PFSK-1 (cell line): Measurements from ENCODE around the gene ITGA7.

Source experiments
- FOXP2 ChIP-seq: optimal IDR thresholded peaks from 2 replicates; pipeline ENCODE3; 2011; ENCODE audit warnings: borderline replicate concordance, control low read depth, inconsistent platforms; ENCODE audit not compliant: insufficient read depth; ENCODE audit errors: extremely low read length, extremely low read depth
- POLR2AphosphoS5 ChIP-seq: IDR thresholded peaks from 2 replicates; pipeline ENCODE4 v1.6.1; 2012; ENCODE audit warnings: low read depth, mild to moderate bottlenecking, control low read depth, low read length, moderate library complexity
- REST ChIP-seq, 2 experiments: IDR thresholded peaks; 2 replicates each; pipeline versions ENCODE4 v1.6.1 to v1.8.0; 2011 to 2012; ENCODE audit warnings: low read depth in 2 of 2, low read length in 2 of 2, control low read depth in 1 of 2, inconsistent platforms in 1 of 2, mild to moderate bottlenecking in 1 of 2, moderate library complexity in 1 of 2; ENCODE audit not compliant: insufficient read depth in 1 of 2
- SIN3A ChIP-seq: IDR thresholded peaks from 2 replicates; pipeline ENCODE4 v1.6.1; 2012; ENCODE audit warnings: mild to moderate bottlenecking, low read length, moderate library complexity, borderline replicate concordance; ENCODE audit not compliant: insufficient read depth
- TAF1 ChIP-seq: IDR thresholded peaks from 2 replicates; pipeline ENCODE4 v1.6.1; 2012; ENCODE audit warnings: low read length, control low read depth, borderline replicate concordance; ENCODE audit not compliant: insufficient read depth

ITGA7 gene

GRCh38 chr12:55653031-55653430 lies 54.7 kb downstream of the ITGA7 start:
- TF ChIP-seq POLR2AphosphoS5, result no peak
- TF ChIP-seq TAF1, result no peak
- no peak for TF ChIP-seq REST (IDR thresholded peaks at IDR 0.05; ENCODE audit: insufficient read depth in 1 of 2, low read depth in 2 of 2, low read length in 2 of 2)
- no peak for TF ChIP-seq SIN3A
- TF ChIP-seq FOXP2, result no peak

GRCh38 chr12:55652352-55652751 lies 55.4 kb downstream of the ITGA7 start:
- no peak for TF ChIP-seq TAF1
- no peak for TF ChIP-seq SIN3A

GRCh38 chr12:55651299-55651683 lies 56.4 kb downstream of the ITGA7 start:
- TF ChIP-seq POLR2AphosphoS5 (no peak), SIN3A (no peak)

GRCh38 chr12:55647027-55647426 lies 60.7 kb downstream of the ITGA7 start:
- TF ChIP-seq REST (IDR thresholded peaks at IDR 0.05; ENCODE audit: insufficient read depth in 1 of 2, low read depth in 2 of 2, low read length in 2 of 2) (no peak), TAF1 (no peak), POLR2AphosphoS5 (no peak), FOXP2 (no peak), SIN3A (no peak)

- TF ChIP-seq REST (IDR thresholded peaks at IDR 0.05; ENCODE audit: insufficient read depth in 1 of 2, low read depth in 2 of 2, low read length in 2 of 2) (no peak), FOXP2 (no peak)
Observed at GRCh38 chr12:55644591-55644990, 63.1 kb downstream of the ITGA7 start.

- no peak for TF ChIP-seq TAF1
- TF ChIP-seq POLR2AphosphoS5, result no peak
- TF ChIP-seq SIN3A, result no peak
- no peak for TF ChIP-seq REST (IDR thresholded peaks at IDR 0.05; ENCODE audit: insufficient read depth in 1 of 2, low read depth in 2 of 2, low read length in 2 of 2)
- TF ChIP-seq FOXP2, result no peak
Observed at GRCh38 chr12:55642669-55643068, 65.0 kb downstream of the ITGA7 start.
